ENCODE results near the gene SLC45A2.
A peak's percentile ranks its signal among the peaks of the same experiment; 100 is the strongest.

DNA sequence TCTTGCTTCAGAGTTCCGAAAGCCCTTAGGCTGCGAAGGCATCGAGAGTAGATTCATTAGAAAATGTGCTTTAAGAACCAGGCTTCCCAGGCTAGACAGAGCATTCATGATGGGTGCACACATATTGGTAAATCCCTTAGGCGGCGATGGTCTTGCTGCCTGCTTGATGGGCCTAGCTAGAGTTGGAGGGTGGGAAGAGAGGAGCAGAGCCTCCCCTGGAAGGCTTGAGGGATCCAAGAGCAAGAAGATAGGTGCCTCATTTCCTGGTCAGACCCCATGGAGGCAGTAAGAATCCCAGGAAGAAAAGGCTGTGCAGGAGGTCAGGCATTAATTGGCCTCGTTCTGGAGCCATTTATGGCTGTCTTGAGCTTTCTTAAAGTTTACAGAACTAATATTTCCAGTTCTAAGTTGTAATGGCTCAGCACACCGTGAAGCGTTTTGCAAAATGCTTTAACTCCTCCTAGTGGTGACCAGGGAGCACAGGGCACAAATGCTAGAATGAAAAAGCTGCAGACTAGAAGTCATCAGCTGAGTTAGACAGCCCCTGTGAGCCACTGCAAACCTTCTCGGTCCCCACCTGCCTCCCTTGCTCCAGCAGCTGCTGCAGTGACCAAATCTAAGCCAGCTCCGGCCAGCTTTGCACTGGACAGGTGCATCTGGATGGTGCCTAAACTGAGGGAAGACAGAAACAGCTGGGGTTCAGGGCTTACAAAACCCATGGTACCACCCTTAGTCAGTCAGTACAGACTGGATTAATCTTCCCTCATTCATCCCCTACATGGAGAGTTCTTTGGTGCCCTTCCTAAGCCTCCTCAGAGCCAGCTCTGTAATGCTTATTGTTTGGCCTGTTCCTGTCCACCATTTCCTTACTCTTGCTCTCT lies 14.7 kb downstream of the SLC45A2 start:
- no peak for TF ChIP-seq POLR2A (IDR thresholded peaks at IDR 0.05)
- TF ChIP-seq, protein P1, sequence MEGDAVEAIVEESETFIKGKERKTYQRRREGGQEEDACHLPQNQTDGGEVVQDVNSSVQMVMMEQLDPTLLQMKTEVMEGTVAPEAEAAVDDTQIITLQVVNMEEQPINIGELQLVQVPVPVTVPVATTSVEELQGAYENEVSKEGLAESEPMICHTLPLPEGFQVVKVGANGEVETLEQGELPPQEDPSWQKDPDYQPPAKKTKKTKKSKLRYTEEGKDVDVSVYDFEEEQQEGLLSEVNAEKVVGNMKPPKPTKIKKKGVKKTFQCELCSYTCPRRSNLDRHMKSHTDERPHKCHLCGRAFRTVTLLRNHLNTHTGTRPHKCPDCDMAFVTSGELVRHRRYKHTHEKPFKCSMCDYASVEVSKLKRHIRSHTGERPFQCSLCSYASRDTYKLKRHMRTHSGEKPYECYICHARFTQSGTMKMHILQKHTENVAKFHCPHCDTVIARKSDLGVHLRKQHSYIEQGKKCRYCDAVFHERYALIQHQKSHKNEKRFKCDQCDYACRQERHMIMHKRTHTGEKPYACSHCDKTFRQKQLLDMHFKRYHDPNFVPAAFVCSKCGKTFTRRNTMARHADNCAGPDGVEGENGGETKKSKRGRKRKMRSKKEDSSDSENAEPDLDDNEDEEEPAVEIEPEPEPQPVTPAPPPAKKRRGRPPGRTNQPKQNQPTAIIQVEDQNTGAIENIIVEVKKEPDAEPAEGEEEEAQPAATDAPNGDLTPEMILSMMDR (IDR thresholded peaks at IDR 0.05), result peak in 4 of 6 experiments; percentile 32 to 41 (median 38)

All from Peyer's patch (tissue), 4 donors.